Measurements from ENCODE around the gene TMBIM1. TPM values are rescaled to one million over a fixed set of nuclear protein-coding genes. Genes with fewer than 3 reads are reported as not detected.

TMBIM1 gene
- total RNA-seq, 5 donors from 2014 or later (not counting 1 experiment from before 2014, with no cell fraction given): 78.8 to 166 (median 144) TPM

GRCh38 chr2:218259099-218259961, 33.0 kb downstream of the TMBIM1 start:
- Mint-ChIP-seq H3K4me3 (no peak overlapping the region), H3K4me1 (peaks cover 13 to 38% (median 19%) of the 10 kb centered on the region in 3 donors), H3K27me3 (no peaks in the 10 kb centered on the region), H3K27ac (peak overlapping the region; percentile 52 to 53), H3K36me3 (peaks cover 15% of the 10 kb centered on the region), H3K9me3 (no peaks in the 10 kb centered on the region)
- Histone ChIP-seq H3K27ac (ENCODE audit: low read length) (no peak overlapping the region), H3K4me1 (ENCODE audit: control insufficient read depth in 1 of 2, extremely low read depth in 1 of 2, insufficient read depth in 2 of 2, low read length in 2 of 2) (peaks cover 2 to 36% of the 10 kb centered on the region in 2 experiments), H3K4me3 (ENCODE audit: control insufficient read depth in 1 of 2, extremely low read depth in 1 of 2, low read length in 1 of 2) (no peak overlapping the region), H3K9me3 (no peaks in the 10 kb centered on the region), H3K27me3 (replicated peaks in 1 of 2; ENCODE audit: control insufficient read depth in 2 of 2, extremely low read depth in 1 of 2, insufficient read depth in 2 of 2, low read length in 1 of 2) (no peaks in the 10 kb centered on the region), H3K36me3 (ENCODE audit: control insufficient read depth in 2 of 2, extremely low read depth in 1 of 2, insufficient read depth in 1 of 2, low read length in 1 of 2) (peaks cover 11 to 31% of the 10 kb centered on the region in 2 donors)
- CTCF ChIA-PET: interaction anchor here in 1 of 2 donors (1.4 kb wide), 1 partner anchor 11 kb away, joined by 4 read pairs; the partner anchor contains the start of genes AAMP and PNKD
- POLR2A ChIA-PET: interaction anchor here (0.5 to 1.0 kb wide), 3 partner anchors 8 to 38 kb away, joined by 3 read pairs; no protein-coding TSS in a partner anchor
- WGBS (ENCODE audit: insufficient coverage): 88% methylated on average over 12 of the region's 15 CpGs
- DNase-seq: no peak
- no peak for ATAC-seq (replicated peaks in 1 of 4)

GRCh38 chr2:218257390-218257981, 34.8 kb downstream of the TMBIM1 start:
- Histone ChIP-seq H3K27ac (ENCODE audit: low read length) (peak overlapping the region; percentile 66), H3K4me1 (ENCODE audit: control insufficient read depth in 1 of 2, extremely low read depth in 1 of 2, insufficient read depth in 2 of 2, low read length in 2 of 2) (peaks cover 2 to 28% of the 10 kb centered on the region in 2 experiments), H3K27me3 (replicated peaks in 1 of 2; ENCODE audit: control insufficient read depth in 2 of 2, extremely low read depth in 1 of 2, insufficient read depth in 2 of 2, low read length in 1 of 2) (no peaks in the 10 kb centered on the region), H3K36me3 (ENCODE audit: control insufficient read depth in 2 of 2, extremely low read depth in 1 of 2, insufficient read depth in 1 of 2, low read length in 1 of 2) (peaks cover 7 to 39% of the 10 kb centered on the region in 2 donors), H3K9me3 (no peaks in the 10 kb centered on the region), H3K4me3 (ENCODE audit: control insufficient read depth in 1 of 2, extremely low read depth in 1 of 2, low read length in 1 of 2) (no peak overlapping the region)
- ChIA-PET CTCF (interaction anchor here (0.6 to 2.0 kb wide), 16 partner anchors 10 to 414 kb away, joined by 3 to 8 read pairs (median 4); partner anchors contain the start of genes AAMP (in 1 of the 2), CXCR1 (in 1 of the 2), PNKD (in 1 of the 2) and RNF25 (in 1 of the 2)), POLR2A (no interaction called here)
- H3K4me1 Mint-ChIP-seq: peaks cover 13 to 33% (median 19%) of the 10 kb centered on the region in 3 donors
- ATAC-seq (replicated peaks in 1 of 4) (peak; percentile 62 to 66 (median 63)), DNase-seq (peak; percentile 20 to 82 (median 61))
- no peaks in the 10 kb centered on the region for H3K9me3 Mint-ChIP-seq
- peak overlapping the region; percentile 32 to 45 (median 39) for H3K4me3 Mint-ChIP-seq
- no peaks in the 10 kb centered on the region for H3K27me3 Mint-ChIP-seq
- peak overlapping the region; percentile 82 to 92 for H3K27ac Mint-ChIP-seq
- peaks cover 23% of the 10 kb centered on the region for H3K36me3 Mint-ChIP-seq
- WGBS (ENCODE audit: insufficient coverage): 22% methylated on average over 8 of the region's 8 CpGs

GRCh38 chr2:218256612-218257350, 35.5 kb downstream of the TMBIM1 start:
- peak in 2 of 4 experiments; percentile 6 to 8 for ATAC-seq (replicated peaks in 1 of 4)
- Mint-ChIP-seq H3K27me3 (no peaks in the 10 kb centered on the region), H3K4me1 (peaks cover 13 to 33% (median 19%) of the 10 kb centered on the region in 3 donors), H3K27ac (peak overlapping the region; percentile 82 to 92), H3K9me3 (no peaks in the 10 kb centered on the region), H3K4me3 (no peak overlapping the region), H3K36me3 (peaks cover 27% of the 10 kb centered on the region)
- ChIA-PET CTCF (interaction anchor here (0.6 to 2.0 kb wide), 16 partner anchors 9 to 415 kb away, joined by 3 to 8 read pairs (median 4); partner anchors contain the start of genes AAMP (in 1 of the 2), CXCR1 (in 1 of the 2), PNKD (in 1 of the 2) and RNF25 (in 1 of the 2)), POLR2A (no interaction called here)
- WGBS (ENCODE audit: insufficient coverage): 90% methylated on average over 10 of the region's 13 CpGs
- Histone ChIP-seq H3K27me3 (replicated peaks in 1 of 2; ENCODE audit: control insufficient read depth in 2 of 2, extremely low read depth in 1 of 2, insufficient read depth in 2 of 2, low read length in 1 of 2) (no peaks in the 10 kb centered on the region), H3K4me1 (ENCODE audit: control insufficient read depth in 1 of 2, extremely low read depth in 1 of 2, insufficient read depth in 2 of 2, low read length in 2 of 2) (peaks cover 2 to 28% of the 10 kb centered on the region in 2 experiments), H3K4me3 (ENCODE audit: control insufficient read depth in 1 of 2, extremely low read depth in 1 of 2, low read length in 1 of 2) (no peak overlapping the region), H3K9me3 (no peaks in the 10 kb centered on the region), H3K27ac (ENCODE audit: low read length) (peak overlapping the region; percentile 66), H3K36me3 (ENCODE audit: control insufficient read depth in 2 of 2, extremely low read depth in 1 of 2, insufficient read depth in 1 of 2, low read length in 1 of 2) (peaks cover 13 to 47% of the 10 kb centered on the region in 2 donors)
- no peak for DNase-seq

- Histone ChIP-seq H3K4me1 (ENCODE audit: control insufficient read depth in 1 of 2, extremely low read depth in 1 of 2, insufficient read depth in 2 of 2, low read length in 2 of 2) (peaks cover 2 to 28% of the 10 kb centered on the region in 2 experiments), H3K27ac (ENCODE audit: low read length) (no peak overlapping the region), H3K27me3 (replicated peaks in 1 of 2; ENCODE audit: control insufficient read depth in 2 of 2, extremely low read depth in 1 of 2, insufficient read depth in 2 of 2, low read length in 1 of 2) (no peaks in the 10 kb centered on the region), H3K36me3 (ENCODE audit: control insufficient read depth in 2 of 2, extremely low read depth in 1 of 2, insufficient read depth in 1 of 2, low read length in 1 of 2) (peaks cover 22 to 60% of the 10 kb centered on the region in 2 donors), H3K4me3 (ENCODE audit: control insufficient read depth in 1 of 2, extremely low read depth in 1 of 2, low read length in 1 of 2) (no peak overlapping the region), H3K9me3 (no peaks in the 10 kb centered on the region)
- H3K4me3 Mint-ChIP-seq: no peak overlapping the region
- no peak for DNase-seq
- H3K27me3 Mint-ChIP-seq: no peaks in the 10 kb centered on the region
- no peaks in the 10 kb centered on the region for H3K9me3 Mint-ChIP-seq
- peaks cover 33% of the 10 kb centered on the region for H3K36me3 Mint-ChIP-seq
- POLR2A ChIA-PET: interaction anchor here in 1 of 2 donors (0.6 kb wide), 1 partner anchor 13 kb away, joined by 6 read pairs; no protein-coding TSS in a partner anchor
- H3K4me1 Mint-ChIP-seq: peaks cover 13 to 31% (median 19%) of the 10 kb centered on the region in 3 donors
- peak overlapping the region in 1 of 2 donors; percentile 19 for H3K27ac Mint-ChIP-seq
- 75% methylated on average over 2 of the region's 6 CpGs for WGBS (ENCODE audit: insufficient coverage)
- CTCF ChIA-PET: interaction anchor here (0.6 to 1.5 kb wide), 6 partner anchors 17 to 35 kb away, joined by 3 to 6 read pairs (median 4); no protein-coding TSS in a partner anchor
- no peak for ATAC-seq (replicated peaks in 1 of 4)
Observed at GRCh38 chr2:218255446-218255845, 36.9 kb downstream of the TMBIM1 start.

GRCh38 chr2:218253232-218253625, 39.1 kb downstream of the TMBIM1 start:
- Mint-ChIP-seq H3K4me3 (no peak overlapping the region), H3K27ac (peak overlapping the region in 1 of 2 donors; percentile 31), H3K4me1 (peaks cover 14 to 19% (median 16%) of the 10 kb centered on the region in 3 donors), H3K27me3 (no peaks in the 10 kb centered on the region), H3K36me3 (peaks cover 51% of the 10 kb centered on the region), H3K9me3 (no peaks in the 10 kb centered on the region)
- no peak for ATAC-seq (replicated peaks in 1 of 4)
- H3K27ac ChIP-seq (ENCODE audit: low read length): no peak overlapping the region
- peaks cover 41 to 82% of the 10 kb centered on the region in 2 donors for H3K36me3 ChIP-seq (ENCODE audit: control insufficient read depth in 2 of 2, extremely low read depth in 1 of 2, insufficient read depth in 1 of 2, low read length in 1 of 2)
- ChIA-PET CTCF (interaction anchor here (0.6 to 1.0 kb wide), 5 partner anchors 9 to 1598 kb away, joined by 3 to 5 read pairs (median 3); no protein-coding TSS in a partner anchor), POLR2A (interaction anchor here (0.5 to 1.2 kb wide), 5 partner anchors 10 to 80 kb away, joined by 3 to 14 read pairs (median 5); no protein-coding TSS in a partner anchor)
- H3K4me1 ChIP-seq (ENCODE audit: control insufficient read depth in 1 of 2, extremely low read depth in 1 of 2, insufficient read depth in 2 of 2, low read length in 2 of 2): peaks cover 2 to 15% of the 10 kb centered on the region in 2 experiments
- no peak overlapping the region for H3K4me3 ChIP-seq (ENCODE audit: control insufficient read depth in 1 of 2, extremely low read depth in 1 of 2, low read length in 1 of 2)
- no peaks in the 10 kb centered on the region for H3K27me3 ChIP-seq (replicated peaks in 1 of 2; ENCODE audit: control insufficient read depth in 2 of 2, extremely low read depth in 1 of 2, insufficient read depth in 2 of 2, low read length in 1 of 2)
- no peak for DNase-seq
- WGBS (ENCODE audit: insufficient coverage): 93% methylated on average over 4 of the region's 5 CpGs
- no peaks in the 10 kb centered on the region for H3K9me3 ChIP-seq
